Naive thymus-derived CD4-positive, alpha-beta T cell (primary cell): ENCODE measurements around the gene CHN2. TPM values are rescaled to one million over a fixed set of nuclear protein-coding genes. Genes with fewer than 3 reads are reported as not detected.

Experiments
- ATAC-seq: fragments of 150-1000 bp; cut with Tn5 transposase; 2 replicates; pipeline ENCODE4 v1.10.0; 2021; ENCODE audit warnings: mild to moderate bottlenecking, moderate library complexity
- CTCF ChIA-PET: fragments of 350-600 bp; sonication (Branson Sonifier 250); formaldehyde crosslinking; loops from one replicate; lab custom pipeline; 2021; ENCODE audit warnings: antibody characterized with exemption; lab: Charles Lee
- POLR2A ChIA-PET: fragments of 350-600 bp; sonication (Branson Sonifier 250); formaldehyde crosslinking; loops from one replicate; lab custom pipeline; 2021; ENCODE audit warnings: antibody characterized with exemption, inconsistent platforms; lab: Charles Lee
- DNase-seq, 9 donors: peaks; one replicate each; pipeline versions ENCODE4 v3.0.0 to v3.0.0-alpha.2; 2020 to 2022; ENCODE audit warnings: mixed read lengths in 1 of 9
- H3K27ac ChIP-seq: one replicate; pipeline ENCODE4 v1.7.0; 2013; ENCODE audit warnings: mild to moderate bottlenecking, low read depth, low read length, moderate library complexity
- H3K27me3 ChIP-seq, 2 donors: one replicate each; pipeline ENCODE4 v1.7.0; 2013; ENCODE audit warnings: low read length in 2 of 2, mild to moderate bottlenecking in 2 of 2, moderate library complexity in 2 of 2; ENCODE audit not compliant: control insufficient read depth in 2 of 2, insufficient read depth in 2 of 2
- H3K36me3 ChIP-seq, 3 experiments: 1 replicate in 2 of 3; 2 replicates in 1 of 3; pipeline ENCODE4 v1.7.0; 2013; ENCODE audit warnings: low read length in 3 of 3, mild to moderate bottlenecking in 3 of 3, moderate library complexity in 1 of 3; ENCODE audit not compliant: insufficient read depth in 3 of 3, control insufficient read depth in 2 of 3
- H3K4me1 ChIP-seq, 2 donors: one replicate each; pipeline ENCODE4 v1.7.0; 2013; ENCODE audit warnings: low read length in 2 of 2, mild to moderate bottlenecking in 2 of 2, moderate library complexity in 1 of 2; ENCODE audit not compliant: control insufficient read depth in 2 of 2, insufficient read depth in 2 of 2
- H3K4me3 ChIP-seq: 2 replicates; pipeline ENCODE4 v1.7.0; 2013; ENCODE audit warnings: mild to moderate bottlenecking, low read length
- H3K9me3 ChIP-seq, 3 experiments: 1 replicate in 2 of 3; 2 replicates in 1 of 3; pipeline ENCODE4 v1.7.0; 2013; ENCODE audit warnings: low read length in 3 of 3; ENCODE audit not compliant: control insufficient read depth in 2 of 3
- H3K27ac Mint-ChIP-seq, 9 donors: one replicate each; pipeline ENCODE4 v1.8.0; 2020 to 2022; ENCODE audit warnings: mixed read lengths in 9 of 9, mild to moderate bottlenecking in 8 of 9, moderate library complexity in 5 of 9, inconsistent platforms in 2 of 9
- H3K27me3 Mint-ChIP-seq, 5 donors: one replicate each; pipeline ENCODE4 v1.8.0; 2021 to 2022; ENCODE audit warnings: mixed read lengths in 5 of 5, mild to moderate bottlenecking in 1 of 5
- H3K36me3 Mint-ChIP-seq, 5 donors: one replicate each; pipeline ENCODE4 v1.8.0; 2020 to 2022; ENCODE audit warnings: mixed read lengths in 5 of 5, mild to moderate bottlenecking in 3 of 5, inconsistent platforms in 1 of 5
- H3K4me1 Mint-ChIP-seq, 7 donors: one replicate each; pipeline ENCODE4 v1.8.0; 2020 to 2022; ENCODE audit warnings: mixed read lengths in 7 of 7, mild to moderate bottlenecking in 3 of 7, inconsistent platforms in 1 of 7
- H3K4me3 Mint-ChIP-seq, 10 donors: one replicate each; pipeline ENCODE4 v1.8.0; 2020 to 2022; ENCODE audit warnings: mild to moderate bottlenecking in 10 of 10, mixed read lengths in 10 of 10, moderate library complexity in 6 of 10, inconsistent platforms in 2 of 10
- H3K9me3 Mint-ChIP-seq, 11 donors: one replicate each; pipeline ENCODE4 v1.8.0; 2020 to 2022; ENCODE audit warnings: mixed read lengths in 11 of 11, mild to moderate bottlenecking in 4 of 11, inconsistent platforms in 1 of 11, moderate library complexity in 1 of 11
- intact Hi-C, 2 donors: fragments of 100-400 bp; cut with micrococcal nuclease; formaldehyde crosslinking; loops; one replicate each; pipeline ENCODE4 v1.15.1; 2023
- polyA plus RNA-seq, 2 donors: library from polyadenylated mRNA; unstranded; fragments of 300-500 nt; fragmentation: Illumina TruSeq; gene quantifications; one replicate each; pipeline ENCODE4 v1.2.3, GENCODE V29; 2021
- total RNA-seq, 6 experiments: library from RNA in 5 of 6; stranded (reverse) in 5 of 6; gene quantifications; 1 replicate in 5 of 6; 2 replicates in 1 of 6; pipeline ENCODE4 v1.2.3 and lab custom pipeline; 2021 to 2026

Gene CHN2
- total and polyA plus RNA-seq, 7 experiments from 2014 or later = 0.34 to 28.1 (median 0.98) TPM

- Mint-ChIP-seq H3K4me1 (no peaks in the 10 kb centered on the region), H3K4me3 (no peak overlapping the region), H3K36me3 (no peaks in the 10 kb centered on the region), H3K9me3 (no peaks in the 10 kb centered on the region), H3K27me3 (peaks cover 0 to 7% (median 0%) of the 10 kb centered on the region in 5 donors), H3K27ac (no peak overlapping the region)
- ATAC-seq (no peak), DNase-seq (no peak)
- Histone ChIP-seq H3K36me3 (no peaks in the 10 kb centered on the region), H3K27me3 (no peaks in the 10 kb centered on the region), H3K4me1 (no peaks in the 10 kb centered on the region), H3K4me3 (no peak overlapping the region), H3K9me3 (no peaks in the 10 kb centered on the region), H3K27ac (no peak overlapping the region)
- intact Hi-C loops = loop anchor here in 1 of 2 donors (5.0 kb wide), 1 partner anchor 169 kb away; no protein-coding TSS in a partner anchor
- ChIA-PET POLR2A (no interaction called here), CTCF (interaction anchor here (1.1 to 2.6 kb wide), 2 partner anchors 217 to 484 kb away, joined by 4 to 13 read pairs; no protein-coding TSS in a partner anchor)
These were observed 211.3 kb downstream of the CHN2 start for GRCh38 chr7:29405891-29406290.

DNA sequence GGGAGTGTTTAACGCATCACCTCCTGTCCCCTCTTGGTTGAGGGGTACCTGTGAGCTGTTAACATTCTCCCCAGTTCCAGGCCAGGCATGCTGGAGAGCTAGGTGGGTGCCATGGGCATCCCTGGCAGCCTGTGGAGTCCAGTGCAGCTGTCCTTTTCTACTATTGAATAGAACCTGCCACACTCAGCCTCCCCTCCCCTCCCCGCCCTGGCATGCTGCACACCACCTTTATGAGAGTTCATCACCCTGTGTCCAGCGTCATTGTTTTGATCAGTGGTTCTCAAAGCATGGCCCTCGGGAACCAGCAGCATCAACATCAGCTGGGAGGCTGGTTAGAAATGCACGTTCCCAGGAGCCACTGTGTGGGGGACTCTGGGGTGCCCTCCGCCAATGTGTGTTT is 211.8 kb downstream of the CHN2 start:
- Mint-ChIP-seq H3K27ac (no peak overlapping the region), H3K4me1 (no peaks in the 10 kb centered on the region)
- ATAC-seq = no peak

DNA sequence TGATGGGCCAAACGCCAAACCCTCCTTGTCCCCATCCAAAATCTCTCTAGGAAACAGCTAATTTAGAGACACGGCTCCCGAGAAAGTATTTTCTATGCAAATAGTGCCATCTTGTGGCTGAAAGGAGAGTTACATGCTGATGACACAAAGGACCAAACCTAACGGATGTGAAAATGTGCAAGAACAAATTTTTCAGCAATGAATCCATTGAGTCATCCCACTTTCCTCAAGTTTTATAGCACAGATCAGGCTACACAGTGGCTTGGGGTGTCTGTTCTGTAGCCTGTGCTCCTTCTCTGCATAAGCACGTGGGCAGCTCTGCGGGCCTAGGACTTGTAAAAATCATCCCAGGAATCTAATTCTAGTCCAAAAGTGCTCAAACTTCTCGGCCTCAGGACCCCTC is 214.3 kb downstream of the CHN2 start:
- no peaks in the 10 kb centered on the region for H3K9me3 Mint-ChIP-seq
- ChIA-PET POLR2A (no interaction called here), CTCF (interaction anchor here (0.7 to 3.7 kb wide), 8 partner anchors 9 to 487 kb away, joined by 3 to 39 read pairs (median 4); no protein-coding TSS in a partner anchor)
- H3K4me1 Mint-ChIP-seq = no peaks in the 10 kb centered on the region
- Histone ChIP-seq H3K4me3 (no peak overlapping the region), H3K4me1 (no peaks in the 10 kb centered on the region), H3K27ac (no peak overlapping the region), H3K9me3 (no peaks in the 10 kb centered on the region), H3K27me3 (no peaks in the 10 kb centered on the region), H3K36me3 (no peaks in the 10 kb centered on the region)
- DNase-seq (peak in 8 of 9 donors; percentile 22 to 67 (median 52)), ATAC-seq (peak; percentile 70)
- no peak overlapping the region for H3K4me3 Mint-ChIP-seq
- no peaks in the 10 kb centered on the region for H3K36me3 Mint-ChIP-seq
- peaks cover 0 to 8% (median 0%) of the 10 kb centered on the region in 5 donors for H3K27me3 Mint-ChIP-seq
- intact Hi-C loops = loop anchor here (1.0 to 5.0 kb wide), 8 partner anchors 172 to 488 kb away; no protein-coding TSS in a partner anchor
- no peak overlapping the region for H3K27ac Mint-ChIP-seq

More for the DNA sequence above, 211.8 kb downstream of the CHN2 start:
- no peaks in the 10 kb centered on the region for H3K36me3 Mint-ChIP-seq
- CTCF ChIA-PET = interaction anchor here (0.7 to 2.6 kb wide), 3 partner anchors 10 to 484 kb away, joined by 4 to 13 read pairs (median 4); no protein-coding TSS in a partner anchor
- no peaks in the 10 kb centered on the region for H3K9me3 Mint-ChIP-seq
- Histone ChIP-seq H3K4me1 (no peaks in the 10 kb centered on the region), H3K9me3 (no peaks in the 10 kb centered on the region), H3K36me3 (no peaks in the 10 kb centered on the region), H3K4me3 (no peak overlapping the region), H3K27me3 (no peaks in the 10 kb centered on the region), H3K27ac (no peak overlapping the region)
- H3K4me3 Mint-ChIP-seq = no peak overlapping the region
- POLR2A ChIA-PET = no interaction called here
- intact Hi-C loops = loop anchor here in 1 of 2 donors (5.0 kb wide), 1 partner anchor 169 kb away; no protein-coding TSS in a partner anchor
- DNase-seq = no peak
- H3K27me3 Mint-ChIP-seq = peaks cover 0 to 8% (median 0%) of the 10 kb centered on the region in 5 donors

DNA sequence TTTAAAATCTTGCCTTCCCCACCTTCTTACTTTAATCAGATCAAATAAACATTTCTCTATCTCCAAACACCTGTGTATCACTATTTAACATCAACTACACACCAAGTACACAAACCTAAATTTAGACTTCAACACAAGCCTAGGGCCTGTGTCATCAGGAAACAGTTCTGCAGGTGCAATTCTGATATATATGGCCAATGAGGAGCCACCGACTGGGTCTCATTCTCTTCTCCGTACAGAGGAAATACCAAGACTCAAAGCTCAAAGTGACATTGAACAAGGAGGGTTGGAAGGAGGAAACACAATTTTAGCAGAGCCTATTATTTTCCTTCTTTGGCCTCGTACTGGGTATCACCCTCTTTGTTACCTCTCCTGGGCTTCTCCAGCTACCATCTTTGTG is 216.4 kb downstream of the CHN2 start:
- H3K4me1 ChIP-seq = no peaks in the 10 kb centered on the region
- ChIA-PET POLR2A (no interaction called here), CTCF (interaction anchor here (1.8 kb wide), 1 partner anchor 490 kb away, joined by 7 read pairs; no protein-coding TSS in a partner anchor)
- H3K27me3 ChIP-seq = no peaks in the 10 kb centered on the region
- Mint-ChIP-seq H3K4me1 (no peaks in the 10 kb centered on the region), H3K36me3 (no peaks in the 10 kb centered on the region), H3K27me3 (peaks cover 0 to 10% (median 7%) of the 10 kb centered on the region in 5 donors), H3K9me3 (no peaks in the 10 kb centered on the region), H3K27ac (no peak overlapping the region), H3K4me3 (no peak overlapping the region)
- ATAC-seq = no peak
- no peak overlapping the region for H3K4me3 ChIP-seq
- intact Hi-C loops = no loop called here
- no peaks in the 10 kb centered on the region for H3K36me3 ChIP-seq
- H3K27ac ChIP-seq = no peak overlapping the region
- DNase-seq = no peak
- H3K9me3 ChIP-seq = no peaks in the 10 kb centered on the region

GRCh38 chr7:29412912-29413311 is 218.3 kb downstream of the CHN2 start:
- Histone ChIP-seq H3K27me3 (no peaks in the 10 kb centered on the region), H3K4me1 (no peaks in the 10 kb centered on the region), H3K27ac (no peak overlapping the region), H3K36me3 (no peaks in the 10 kb centered on the region), H3K9me3 (no peaks in the 10 kb centered on the region), H3K4me3 (no peak overlapping the region)
- H3K4me3 Mint-ChIP-seq = no peak overlapping the region
- no peaks in the 10 kb centered on the region for H3K9me3 Mint-ChIP-seq
- intact Hi-C loops = no loop called here
- H3K27me3 Mint-ChIP-seq = peaks cover 0 to 13% (median 7%) of the 10 kb centered on the region in 5 donors
- ATAC-seq (no peak), DNase-seq (no peak)
- ChIA-PET CTCF (interaction anchor here (1.8 kb wide), 1 partner anchor 492 kb away, joined by 7 read pairs; no protein-coding TSS in a partner anchor), POLR2A (no interaction called here)
- H3K36me3 Mint-ChIP-seq = no peaks in the 10 kb centered on the region
- no peak overlapping the region for H3K27ac Mint-ChIP-seq
- H3K4me1 Mint-ChIP-seq = peaks cover 0 to 1% (median 0%) of the 10 kb centered on the region in 7 donors

- ChIA-PET POLR2A (no interaction called here), CTCF (interaction anchor here (0.6 kb wide), 2 partner anchors 63 to 74 kb away, joined by 3 read pairs; no protein-coding TSS in a partner anchor)
- no peaks in the 10 kb centered on the region for H3K4me1 ChIP-seq
- no peaks in the 10 kb centered on the region for H3K27me3 ChIP-seq
- DNase-seq (no peak), ATAC-seq (no peak)
- no peaks in the 10 kb centered on the region for H3K9me3 Mint-ChIP-seq
- H3K4me3 ChIP-seq = no peak overlapping the region
- H3K27me3 Mint-ChIP-seq = peaks cover 0 to 15% (median 4%) of the 10 kb centered on the region in 5 donors
- no peak overlapping the region for H3K27ac Mint-ChIP-seq
- H3K4me3 Mint-ChIP-seq = no peak overlapping the region
- H3K4me1 Mint-ChIP-seq = peaks cover 0 to 1% (median 0%) of the 10 kb centered on the region in 7 donors
- no peaks in the 10 kb centered on the region for H3K36me3 ChIP-seq
- H3K9me3 ChIP-seq = no peaks in the 10 kb centered on the region
- intact Hi-C loops = no loop called here
- H3K27ac ChIP-seq = no peak overlapping the region
- H3K36me3 Mint-ChIP-seq = no peaks in the 10 kb centered on the region
These were observed 219.1 kb downstream of the CHN2 start for GRCh38 chr7:29413626-29414136.
